Measurements from ENCODE around the gene FKBP8.
A peak's percentile ranks its signal among the peaks of the same experiment; 100 is the strongest.

Gene FKBP8

DNA sequence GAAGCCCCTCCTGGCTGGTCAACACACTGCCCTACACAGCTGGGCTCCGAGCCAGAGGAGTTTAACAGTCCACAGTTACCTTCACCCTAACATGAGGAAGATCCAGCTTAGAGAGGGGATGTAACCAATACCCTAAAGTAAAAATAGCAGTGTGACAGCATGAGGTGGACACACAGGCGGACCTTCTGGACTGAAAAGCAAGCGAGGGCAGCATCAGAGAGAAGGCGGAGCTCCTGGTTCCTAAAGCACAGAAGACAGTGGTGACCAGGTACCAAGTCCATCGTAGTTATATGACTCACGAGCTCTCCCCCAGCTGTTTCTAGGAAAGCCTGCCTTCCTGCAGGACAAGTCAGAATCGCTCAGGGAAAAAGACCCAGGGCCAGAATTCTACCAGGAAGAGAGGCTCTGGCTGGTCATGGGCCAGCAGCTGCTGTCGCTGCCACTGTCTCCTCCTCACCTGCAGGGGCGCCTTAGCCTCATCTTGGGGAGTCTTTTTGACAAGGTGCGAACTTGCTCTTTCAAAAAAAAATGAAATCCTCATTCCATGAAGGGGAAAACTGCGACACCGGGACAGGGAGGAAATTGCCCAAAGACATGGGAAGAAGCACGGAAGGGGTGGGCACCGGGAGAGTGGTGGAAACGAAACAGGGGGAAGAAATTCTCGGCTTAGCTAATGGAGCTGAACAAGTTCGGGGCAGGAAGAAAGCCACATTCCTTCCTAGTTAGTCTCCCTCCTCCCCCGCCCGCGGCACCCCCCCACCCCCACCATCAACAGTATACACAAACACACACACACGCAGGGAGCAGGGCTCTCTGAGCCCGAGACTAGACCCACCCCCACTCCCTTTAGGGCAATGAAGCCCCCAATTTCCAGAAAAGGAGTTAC lies 23.2 kb downstream of the FKBP8 start:
- Histone ChIP-seq H3K27me3 (ENCODE audit: control insufficient read depth in 3 of 3, insufficient read depth in 3 of 3, low read depth in 1 of 3, low read length in 3 of 3) (no peaks in the 10 kb centered on the region), H2BK120ac (ENCODE audit: low read depth, low read length) (no peak overlapping the region), H2BK12ac (ENCODE audit: low read length) (no peak overlapping the region), H3K9ac (ENCODE audit: low read depth, low read length, poor library complexity) (peak overlapping the region; percentile 66), H3K23ac (ENCODE audit: low read depth, low read length, poor library complexity) (no peak overlapping the region), H2BK15ac (ENCODE audit: low read length) (no peak overlapping the region), H2BK5ac (ENCODE audit: low read length) (no peak overlapping the region), H3K36me3 (replicated peaks in 1 of 2; ENCODE audit: control insufficient read depth in 2 of 2, insufficient read depth in 2 of 2, low read length in 2 of 2) (no peaks in the 10 kb centered on the region), H3K14ac (ENCODE audit: low read length) (no peak overlapping the region), H4K91ac (ENCODE audit: low read depth, low read length, poor library complexity) (no peak overlapping the region), H3K4me3 (ENCODE audit: low read length in 2 of 2) (peak overlapping the region; percentile 96 to 100), H3K4ac (ENCODE audit: low read length) (no peak overlapping the region), H3K4me2 (ENCODE audit: insufficient read depth, low read length, poor library complexity, severe bottlenecking) (peak overlapping the region; percentile 98), H2AFZ (ENCODE audit: low read length) (peak overlapping the region; percentile 77), H3K18ac (ENCODE audit: low read length) (peak overlapping the region; percentile 28), H3K27ac (replicated peaks; ENCODE audit: low read length) (no peak overlapping the region), H3K4me1 (ENCODE audit: control insufficient read depth in 2 of 2, insufficient read depth in 1 of 2, low read depth in 1 of 2, low read length in 2 of 2) (peaks cover 6 to 13% of the 10 kb centered on the region in 2 donors), H2AK5ac (ENCODE audit: low read depth, low read length) (no peak overlapping the region), H3K9me3 (replicated peaks in 1 of 2; ENCODE audit: control insufficient read depth in 2 of 2, insufficient read depth in 1 of 2, low read depth in 1 of 2, low read length in 2 of 2) (no peaks in the 10 kb centered on the region), H4K8ac (ENCODE audit: low read depth, low read length) (no peak overlapping the region), H3K79me1 (ENCODE audit: low read depth, low read length) (peaks cover 15% of the 10 kb centered on the region)
- DNase-seq (ENCODE audit: low spot score): peak; percentile 39
- no CpG with 5 or more reads among the region's 22 CpGs for WGBS, 2 donors (ENCODE audit: extremely low coverage in 2 of 2, insufficient read length in 2 of 2, insufficient replicate concordance in 1 of 2)

DNA sequence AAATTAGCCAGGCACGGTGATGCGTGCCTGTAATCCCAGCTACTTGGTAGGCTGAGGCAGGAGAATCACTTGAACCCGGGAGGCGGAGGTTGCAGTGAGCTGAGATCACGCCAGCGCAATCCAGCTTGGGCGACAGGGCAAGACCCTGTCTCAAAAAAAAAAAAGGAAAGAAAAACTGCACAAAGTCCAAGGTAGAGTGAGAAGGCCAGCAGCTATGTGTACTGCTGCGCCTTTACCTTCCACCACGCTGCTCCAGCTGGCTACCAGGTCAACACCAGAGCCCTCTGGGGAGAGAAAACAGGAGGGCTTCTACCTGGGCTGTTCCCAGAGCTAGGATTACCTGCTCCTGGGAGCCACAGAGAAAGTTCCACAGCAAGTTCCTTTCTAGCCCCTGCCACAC lies 24.7 kb downstream of the FKBP8 start:
- H2BK12ac ChIP-seq (ENCODE audit: low read length): no peak overlapping the region

DNA sequence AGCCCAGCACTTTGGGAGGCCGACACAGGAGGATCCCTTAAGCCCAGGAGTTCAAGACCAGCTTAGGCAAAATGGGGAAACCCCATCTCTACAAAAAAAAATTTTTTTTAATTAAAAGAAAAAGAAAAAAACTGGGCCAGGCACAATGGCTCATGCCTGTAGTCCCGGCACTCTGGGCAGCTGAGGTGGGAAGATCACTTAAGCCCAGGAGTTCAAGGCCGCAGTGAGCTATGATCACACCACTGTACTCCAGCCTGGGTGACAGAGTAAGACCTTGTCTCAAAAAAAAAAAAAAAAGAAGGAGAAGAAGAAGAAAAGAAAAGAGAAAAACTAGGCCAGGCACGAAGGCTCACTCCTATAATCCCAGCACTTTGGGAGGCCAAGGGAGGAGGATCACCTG lies 25.8 kb downstream of the FKBP8 start:
- no peak overlapping the region for H2AFZ ChIP-seq (ENCODE audit: low read length)
- no peak overlapping the region for H3K4me3 ChIP-seq (ENCODE audit: low read length in 2 of 2)
- H3K27ac ChIP-seq (replicated peaks; ENCODE audit: low read length): no peak overlapping the region
- H3K9me3 ChIP-seq (replicated peaks in 1 of 2; ENCODE audit: control insufficient read depth in 2 of 2, insufficient read depth in 1 of 2, low read depth in 1 of 2, low read length in 2 of 2): no peaks in the 10 kb centered on the region
- H2BK12ac ChIP-seq (ENCODE audit: low read length): no peak overlapping the region
- no CpG with 5 or more reads among the region's 4 CpGs for WGBS, 2 donors (ENCODE audit: extremely low coverage in 2 of 2, insufficient read length in 2 of 2, insufficient replicate concordance in 1 of 2)
- H3K14ac ChIP-seq (ENCODE audit: low read length): no peak overlapping the region
- no peak overlapping the region for H4K8ac ChIP-seq (ENCODE audit: low read depth, low read length)
- H4K91ac ChIP-seq (ENCODE audit: low read depth, low read length, poor library complexity): no peak overlapping the region
- H3K36me3 ChIP-seq (replicated peaks in 1 of 2; ENCODE audit: control insufficient read depth in 2 of 2, insufficient read depth in 2 of 2, low read length in 2 of 2): no peaks in the 10 kb centered on the region
- no peak overlapping the region for H2BK5ac ChIP-seq (ENCODE audit: low read length)
- peaks cover 6 to 21% of the 10 kb centered on the region in 2 donors for H3K4me1 ChIP-seq (ENCODE audit: control insufficient read depth in 2 of 2, insufficient read depth in 1 of 2, low read depth in 1 of 2, low read length in 2 of 2)
- no peak overlapping the region for H3K18ac ChIP-seq (ENCODE audit: low read length)
- no peak overlapping the region for H3K4ac ChIP-seq (ENCODE audit: low read length)
- no peak overlapping the region for H3K9ac ChIP-seq (ENCODE audit: low read depth, low read length, poor library complexity)
- H3K4me2 ChIP-seq (ENCODE audit: insufficient read depth, low read length, poor library complexity, severe bottlenecking): no peak overlapping the region
- H3K27me3 ChIP-seq (ENCODE audit: control insufficient read depth in 3 of 3, insufficient read depth in 3 of 3, low read depth in 1 of 3, low read length in 3 of 3): no peaks in the 10 kb centered on the region
- H3K23ac ChIP-seq (ENCODE audit: low read depth, low read length, poor library complexity): no peak overlapping the region
- H2AK5ac ChIP-seq (ENCODE audit: low read depth, low read length): no peak overlapping the region
- no peak for DNase-seq (ENCODE audit: low spot score)
- no peak overlapping the region for H2BK15ac ChIP-seq (ENCODE audit: low read length)
- no peak overlapping the region for H2BK120ac ChIP-seq (ENCODE audit: low read depth, low read length)
- H3K79me1 ChIP-seq (ENCODE audit: low read depth, low read length): peaks cover 18% of the 10 kb centered on the region

More for the DNA sequence above, 24.7 kb downstream of the FKBP8 start:
- Histone ChIP-seq H2BK15ac (ENCODE audit: low read length) (no peak overlapping the region), H3K4ac (ENCODE audit: low read length) (no peak overlapping the region), H3K9me3 (replicated peaks in 1 of 2; ENCODE audit: control insufficient read depth in 2 of 2, insufficient read depth in 1 of 2, low read depth in 1 of 2, low read length in 2 of 2) (no peaks in the 10 kb centered on the region), H2AFZ (ENCODE audit: low read length) (no peak overlapping the region), H3K27me3 (ENCODE audit: control insufficient read depth in 3 of 3, insufficient read depth in 3 of 3, low read depth in 1 of 3, low read length in 3 of 3) (no peaks in the 10 kb centered on the region), H3K23ac (ENCODE audit: low read depth, low read length, poor library complexity) (no peak overlapping the region), H3K14ac (ENCODE audit: low read length) (no peak overlapping the region), H2BK120ac (ENCODE audit: low read depth, low read length) (no peak overlapping the region), H3K4me1 (ENCODE audit: control insufficient read depth in 2 of 2, insufficient read depth in 1 of 2, low read depth in 1 of 2, low read length in 2 of 2) (peaks cover 6 to 21% of the 10 kb centered on the region in 2 donors), H4K8ac (ENCODE audit: low read depth, low read length) (no peak overlapping the region), H2BK5ac (ENCODE audit: low read length) (no peak overlapping the region), H3K27ac (replicated peaks; ENCODE audit: low read length) (no peak overlapping the region), H3K79me1 (ENCODE audit: low read depth, low read length) (peaks cover 15% of the 10 kb centered on the region), H4K91ac (ENCODE audit: low read depth, low read length, poor library complexity) (no peak overlapping the region), H3K4me2 (ENCODE audit: insufficient read depth, low read length, poor library complexity, severe bottlenecking) (no peak overlapping the region), H2AK5ac (ENCODE audit: low read depth, low read length) (no peak overlapping the region), H3K36me3 (replicated peaks in 1 of 2; ENCODE audit: control insufficient read depth in 2 of 2, insufficient read depth in 2 of 2, low read length in 2 of 2) (no peaks in the 10 kb centered on the region), H3K4me3 (ENCODE audit: low read length in 2 of 2) (no peak overlapping the region), H3K18ac (ENCODE audit: low read length) (no peak overlapping the region), H3K9ac (ENCODE audit: low read depth, low read length, poor library complexity) (no peak overlapping the region)
- no peak for DNase-seq (ENCODE audit: low spot score)
- WGBS, 2 donors (ENCODE audit: extremely low coverage in 2 of 2, insufficient read length in 2 of 2, insufficient replicate concordance in 1 of 2): no CpG with 5 or more reads among the region's 9 CpGs

DNA sequence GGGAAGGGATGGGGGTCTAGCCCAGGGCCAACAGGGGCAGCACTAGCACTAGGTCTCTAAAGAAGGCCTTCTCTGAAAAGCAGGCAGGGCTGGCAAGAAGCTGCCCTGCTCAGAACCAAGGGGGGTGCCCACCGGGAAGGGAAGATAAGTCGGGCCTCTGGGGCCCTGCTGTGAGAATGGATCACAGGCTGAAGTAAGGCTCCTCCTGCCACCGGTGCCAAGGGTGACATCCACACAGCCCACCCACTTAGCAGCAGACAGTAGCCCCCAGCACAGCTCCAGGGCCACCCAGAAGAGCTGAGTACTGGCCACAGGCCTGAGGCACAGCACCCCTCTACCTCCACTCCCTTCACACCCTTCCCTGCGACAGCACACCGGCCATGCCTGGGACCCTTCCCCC lies 27.4 kb downstream of the FKBP8 start:
- H3K14ac ChIP-seq (ENCODE audit: low read length): no peak overlapping the region
- H3K79me1 ChIP-seq (ENCODE audit: low read depth, low read length): peaks cover 16% of the 10 kb centered on the region
- no peak overlapping the region for H3K9ac ChIP-seq (ENCODE audit: low read depth, low read length, poor library complexity)
- H3K4me3 ChIP-seq (ENCODE audit: low read length in 2 of 2): no peak overlapping the region
- H2BK5ac ChIP-seq (ENCODE audit: low read length): no peak overlapping the region
- no peak overlapping the region for H3K4me2 ChIP-seq (ENCODE audit: insufficient read depth, low read length, poor library complexity, severe bottlenecking)
- H2BK120ac ChIP-seq (ENCODE audit: low read depth, low read length): no peak overlapping the region
- no peak for DNase-seq (ENCODE audit: low spot score)
- H2BK15ac ChIP-seq (ENCODE audit: low read length): no peak overlapping the region
- H3K36me3 ChIP-seq (replicated peaks in 1 of 2; ENCODE audit: control insufficient read depth in 2 of 2, insufficient read depth in 2 of 2, low read length in 2 of 2): no peaks in the 10 kb centered on the region
- peaks cover 5 to 21% of the 10 kb centered on the region in 2 donors for H3K4me1 ChIP-seq (ENCODE audit: control insufficient read depth in 2 of 2, insufficient read depth in 1 of 2, low read depth in 1 of 2, low read length in 2 of 2)
- no peaks in the 10 kb centered on the region for H3K27me3 ChIP-seq (ENCODE audit: control insufficient read depth in 3 of 3, insufficient read depth in 3 of 3, low read depth in 1 of 3, low read length in 3 of 3)
- H2AFZ ChIP-seq (ENCODE audit: low read length): no peak overlapping the region
- peak overlapping the region; percentile 40 for H3K23ac ChIP-seq (ENCODE audit: low read depth, low read length, poor library complexity)
- no peak overlapping the region for H3K4ac ChIP-seq (ENCODE audit: low read length)
- no peak overlapping the region for H4K8ac ChIP-seq (ENCODE audit: low read depth, low read length)
- no peaks in the 10 kb centered on the region for H3K9me3 ChIP-seq (replicated peaks in 1 of 2; ENCODE audit: control insufficient read depth in 2 of 2, insufficient read depth in 1 of 2, low read depth in 1 of 2, low read length in 2 of 2)
- peak overlapping the region; percentile 57 for H3K18ac ChIP-seq (ENCODE audit: low read length)
- H2AK5ac ChIP-seq (ENCODE audit: low read depth, low read length): no peak overlapping the region
- H2BK12ac ChIP-seq (ENCODE audit: low read length): no peak overlapping the region
- WGBS, 2 donors (ENCODE audit: extremely low coverage in 2 of 2, insufficient read length in 2 of 2, insufficient replicate concordance in 1 of 2): no CpG with 5 or more reads among the region's 5 CpGs
- H4K91ac ChIP-seq (ENCODE audit: low read depth, low read length, poor library complexity): no peak overlapping the region
- no peak overlapping the region for H3K27ac ChIP-seq (replicated peaks; ENCODE audit: low read length)
